Measurements from ENCODE around the gene DLG2.
"Not testable (repeated sequence)": the region's sequence is repeated elsewhere in the genome, so short reads cannot be mapped to it uniquely, and the experiment has no call there.

Gene DLG2

GRCh38 chr11:83791557-83791956 lies 1835.6 kb downstream of the DLG2 start:
- no peak for DNase-seq (ENCODE audit: low read depth in 2 of 2)

DNA sequence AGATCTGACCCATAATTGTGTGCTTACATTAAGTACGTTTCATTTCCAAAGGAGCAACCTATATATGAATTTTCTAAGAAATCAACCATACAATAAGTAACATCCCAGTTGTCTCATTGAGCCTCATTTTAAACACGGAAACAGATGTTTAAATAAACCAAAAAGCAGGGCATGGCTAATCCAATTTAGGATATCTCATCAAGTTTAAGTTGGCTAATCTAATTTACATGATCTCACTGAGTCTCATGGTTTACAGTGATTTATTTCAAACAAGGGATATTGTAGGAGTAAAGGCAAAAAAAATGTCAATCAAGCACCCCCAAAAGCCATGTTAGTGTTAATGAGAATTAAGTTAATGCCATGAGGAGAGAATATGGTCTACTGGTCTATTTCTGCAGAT lies 1841.2 kb downstream of the DLG2 start:
- no peak for DNase-seq (ENCODE audit: low read depth in 2 of 2)

GRCh38 chr11:83784419-83784818 lies 1842.7 kb downstream of the DLG2 start:
- no peak for DNase-seq (ENCODE audit: low read depth in 2 of 2)

DNA sequence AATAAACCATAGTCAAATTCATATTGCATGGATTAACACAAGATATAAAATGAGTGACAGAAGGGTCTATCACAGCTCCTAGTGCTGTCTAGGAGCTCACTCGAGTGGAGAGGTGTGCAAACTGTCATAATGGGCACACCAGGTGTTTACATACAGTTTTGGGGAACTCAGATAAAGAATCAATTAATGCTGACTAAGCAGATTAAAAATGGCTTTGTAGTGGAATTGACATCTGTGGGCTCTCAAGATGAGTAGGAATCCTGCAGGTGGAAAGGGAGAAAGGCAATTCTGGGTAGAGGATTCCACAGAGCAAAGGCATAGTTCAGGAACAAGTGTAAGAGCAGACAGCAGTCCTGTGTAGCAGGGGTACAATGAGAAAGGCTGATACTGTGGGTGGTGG lies 1844.8 kb downstream of the DLG2 start:
- no peak for DNase-seq (ENCODE audit: low read depth in 2 of 2)

GRCh38 chr11:83779876-83780275 lies 1847.3 kb downstream of the DLG2 start:
- no peak for DNase-seq (ENCODE audit: low read depth in 2 of 2)

DNA sequence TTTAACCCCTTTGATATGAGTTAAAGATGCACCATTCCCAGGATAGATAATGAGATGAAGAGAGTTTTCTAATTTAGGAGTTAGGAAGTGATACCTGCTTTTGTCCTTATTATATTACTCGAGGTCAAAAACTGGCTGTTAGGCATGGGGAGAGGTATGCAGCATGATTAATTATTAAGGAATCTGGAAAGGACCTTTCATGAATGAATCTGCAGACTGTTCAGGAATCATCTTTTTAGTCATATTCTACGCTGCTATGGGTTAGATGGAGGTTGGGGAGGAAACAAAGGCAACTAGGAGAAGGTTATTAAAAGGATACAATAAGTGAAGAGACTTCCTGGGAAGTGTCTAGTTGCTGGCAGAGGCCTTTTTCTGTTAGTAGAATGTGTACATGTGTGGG lies 1848.5 kb downstream of the DLG2 start:
- no peak for DNase-seq (ENCODE audit: low read depth in 2 of 2)

- no peak for DNase-seq (ENCODE audit: low read depth in 2 of 2)
Observed at GRCh38 chr11:83773950-83774880, 1852.9 kb downstream of the DLG2 start.

GRCh38 chr11:83768489-83768888 lies 1858.7 kb downstream of the DLG2 start:
- no peak for DNase-seq (ENCODE audit: low read depth in 2 of 2)

DNA sequence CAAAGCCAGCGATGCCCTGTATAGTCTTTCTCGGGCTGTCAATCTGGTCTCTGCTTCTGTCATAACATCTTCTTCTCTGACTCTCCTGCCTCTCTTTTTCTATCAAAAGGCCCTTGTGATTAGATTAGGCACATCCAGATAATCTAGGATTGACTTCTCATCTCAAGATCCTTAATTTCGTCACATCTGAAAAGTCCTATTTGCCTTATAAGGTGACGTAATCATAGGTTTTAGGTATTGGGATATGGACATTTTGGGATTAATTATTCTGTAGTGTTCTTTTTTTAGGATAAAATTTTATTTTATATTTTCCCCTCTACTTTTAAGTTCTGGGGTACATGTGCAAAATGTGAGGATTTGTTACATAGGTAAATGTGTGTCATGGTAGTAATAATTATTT lies 1860.2 kb downstream of the DLG2 start:
- DNase-seq (ENCODE audit: low read depth in 2 of 2), result no peak

GRCh38 chr11:83764643-83765042 lies 1862.5 kb downstream of the DLG2 start:
- no peak for DNase-seq (ENCODE audit: low read depth in 2 of 2)

DNA sequence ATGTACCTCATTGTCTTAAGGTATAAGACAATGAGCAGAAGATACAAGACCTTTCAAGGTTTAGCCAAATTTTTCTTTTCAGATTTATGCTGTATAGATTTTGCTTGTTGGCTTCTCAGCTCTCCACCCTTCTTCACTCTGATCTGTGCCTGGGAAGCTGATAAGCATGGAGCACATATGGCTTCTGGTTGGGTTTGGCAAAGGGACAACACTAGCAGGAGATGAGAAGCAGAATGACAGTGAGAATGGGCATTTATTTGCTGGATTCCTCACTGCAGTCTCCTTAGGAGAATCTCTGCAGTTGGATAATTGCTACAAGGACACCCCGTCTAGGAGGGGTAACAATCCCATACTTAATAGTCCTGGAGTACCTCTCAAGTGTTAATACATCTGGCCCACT lies 1866.2 kb downstream of the DLG2 start:
- DNase-seq (ENCODE audit: low read depth in 2 of 2), result no peak

DNA sequence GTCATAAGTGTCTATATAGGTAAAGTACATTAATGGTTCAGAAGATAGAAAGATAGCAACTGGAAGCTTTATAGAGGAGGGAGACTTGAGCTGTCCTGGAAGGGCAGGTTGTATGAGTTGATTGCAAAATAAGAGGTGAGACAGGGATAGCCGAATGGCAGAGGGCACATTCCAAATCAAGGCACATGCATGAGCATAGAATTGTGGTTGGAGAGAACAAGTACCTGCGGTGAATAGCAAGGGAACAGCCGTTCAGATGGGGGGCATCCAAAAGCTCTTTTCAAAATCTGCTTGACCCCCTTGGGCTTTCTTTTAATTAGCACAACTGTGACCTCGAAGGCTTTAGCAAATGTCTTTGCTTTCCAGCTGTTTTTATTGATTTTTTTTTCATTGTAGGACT lies 1868.0 kb downstream of the DLG2 start:
- no peak for DNase-seq (ENCODE audit: low read depth in 2 of 2)

DNA sequence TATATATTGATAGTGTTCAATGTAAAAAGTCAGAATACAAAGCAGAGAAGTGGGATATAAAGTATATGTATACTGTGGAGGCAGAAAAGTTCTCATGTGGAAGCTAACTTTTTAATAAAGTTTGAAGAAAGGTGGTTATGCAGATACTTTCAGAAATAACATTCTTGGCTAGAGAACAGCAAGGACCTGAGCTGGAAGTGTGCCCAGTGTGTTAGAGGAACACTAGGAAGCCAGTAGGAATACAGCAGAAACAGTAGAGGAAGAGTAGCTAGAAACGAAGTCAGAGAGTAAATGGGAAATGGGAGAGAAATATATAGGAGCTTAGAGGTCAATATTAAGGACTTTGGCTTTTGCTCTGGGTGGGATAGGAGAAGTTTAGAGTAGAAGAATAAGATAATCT lies 1876.1 kb downstream of the DLG2 start:
- no peak for DNase-seq (ENCODE audit: low read depth in 2 of 2)

DNA sequence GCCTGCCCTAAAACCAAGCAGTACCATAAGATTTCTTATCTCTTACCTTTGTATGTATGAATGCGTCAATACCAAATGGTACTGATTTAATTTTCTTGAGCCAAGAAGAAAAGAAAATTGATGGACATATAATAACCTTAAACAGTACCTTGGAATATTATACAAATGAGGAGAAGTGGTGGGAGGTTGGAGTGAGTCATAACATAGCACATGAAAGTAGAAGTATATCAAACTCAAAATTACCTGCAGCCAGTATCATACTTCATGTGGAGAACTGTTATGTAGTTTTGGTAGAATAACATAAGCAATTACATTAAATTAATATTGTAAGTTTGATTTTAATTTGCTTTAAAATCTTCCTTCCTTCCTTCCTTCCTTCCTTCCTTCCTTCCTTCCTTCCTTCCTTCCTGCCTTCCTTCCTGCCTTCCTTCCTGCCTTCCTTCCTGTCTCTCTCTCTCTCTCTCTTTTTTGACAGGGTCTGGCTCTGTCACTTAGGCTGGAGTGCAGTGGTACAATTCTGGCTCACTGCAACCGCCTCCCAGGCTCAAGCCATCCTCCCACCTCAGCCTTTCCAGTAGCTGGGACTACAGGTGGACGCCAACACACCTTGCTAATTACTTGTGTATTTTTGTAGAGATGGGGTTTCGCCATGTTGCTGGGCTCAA lies 1880.1 kb downstream of the DLG2 start:
- DNase-seq (ENCODE audit: low read depth in 2 of 2), result no peak

DNA sequence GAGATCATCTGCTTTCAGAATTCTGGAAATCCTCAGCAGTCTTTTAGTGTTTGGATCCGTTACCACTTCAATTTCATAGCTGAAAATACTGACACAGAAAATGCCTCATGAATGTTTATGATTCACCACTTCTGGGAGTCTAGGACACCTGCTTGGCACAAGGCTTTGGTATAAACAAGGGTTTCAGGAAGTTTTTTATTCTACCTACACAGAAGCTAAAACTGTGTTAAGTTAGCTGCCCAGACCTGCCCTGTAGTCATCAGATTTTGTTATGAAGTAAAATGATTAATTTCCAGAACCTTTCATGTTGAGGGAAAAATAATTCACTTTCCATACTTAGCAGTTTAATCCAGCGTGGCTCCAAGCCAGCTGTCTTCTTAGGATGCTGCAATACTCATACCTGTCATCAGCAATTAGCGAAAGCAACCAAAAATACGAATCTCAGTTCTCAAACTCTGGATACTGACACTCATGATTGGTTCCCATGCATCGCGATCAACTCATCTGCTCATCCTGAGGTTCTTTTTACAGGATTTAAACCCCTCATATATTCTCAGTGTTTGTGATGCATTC lies 1882.4 kb downstream of the DLG2 start:
- no peak for DNase-seq (ENCODE audit: low read depth in 2 of 2)

- no peak for DNase-seq (ENCODE audit: low read depth in 2 of 2)
Observed at GRCh38 chr11:83736684-83737083, 1890.5 kb downstream of the DLG2 start.

- DNase-seq (ENCODE audit: low read depth in 2 of 2), result no peak
Observed at GRCh38 chr11:83734120-83734519, 1893.0 kb downstream of the DLG2 start.

DNA sequence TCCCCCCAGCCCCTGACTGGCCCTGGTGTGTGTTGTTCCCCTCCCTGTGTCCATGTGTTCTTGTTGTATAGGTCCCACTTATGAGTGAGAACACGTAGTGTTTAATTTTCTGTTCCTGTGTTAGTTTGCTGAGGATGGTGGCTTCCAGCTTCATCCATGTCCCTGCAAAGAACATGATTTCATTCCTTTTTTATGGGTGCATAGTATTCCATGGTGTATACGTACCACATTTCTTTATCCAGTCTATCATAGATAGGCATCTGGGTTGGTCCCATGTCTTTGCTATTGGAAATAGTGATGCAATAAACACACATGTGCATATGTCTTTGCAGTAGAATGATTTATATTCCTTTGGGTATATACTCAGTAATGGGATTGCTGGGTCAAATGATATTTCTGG lies 1895.9 kb downstream of the DLG2 start:
- not testable (repeated sequence) for DNase-seq (ENCODE audit: low read depth in 2 of 2)

DNA sequence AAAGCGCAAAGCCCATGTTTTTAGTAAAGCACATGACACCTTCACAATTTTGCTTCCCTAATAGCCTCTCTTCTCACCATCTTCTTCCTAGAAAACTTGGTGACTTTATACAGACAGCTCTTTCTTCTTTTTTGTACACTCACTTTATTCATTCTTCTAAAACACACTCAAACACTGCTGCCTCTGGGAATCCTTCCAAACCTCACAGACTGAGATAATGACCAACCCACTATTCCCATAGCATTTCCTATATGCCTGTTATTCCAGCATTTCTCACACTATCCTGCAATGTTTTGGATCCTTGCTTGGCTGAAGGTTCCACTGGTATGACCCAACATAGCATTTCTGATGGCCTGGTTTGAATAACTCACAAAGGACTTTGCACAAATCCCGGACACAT lies 1898.9 kb downstream of the DLG2 start:
- no peak for DNase-seq (ENCODE audit: low read depth in 2 of 2)

GRCh38 chr11:83727251-83727650 lies 1899.9 kb downstream of the DLG2 start:
- DNase-seq (ENCODE audit: low read depth in 2 of 2), result no peak

DNA sequence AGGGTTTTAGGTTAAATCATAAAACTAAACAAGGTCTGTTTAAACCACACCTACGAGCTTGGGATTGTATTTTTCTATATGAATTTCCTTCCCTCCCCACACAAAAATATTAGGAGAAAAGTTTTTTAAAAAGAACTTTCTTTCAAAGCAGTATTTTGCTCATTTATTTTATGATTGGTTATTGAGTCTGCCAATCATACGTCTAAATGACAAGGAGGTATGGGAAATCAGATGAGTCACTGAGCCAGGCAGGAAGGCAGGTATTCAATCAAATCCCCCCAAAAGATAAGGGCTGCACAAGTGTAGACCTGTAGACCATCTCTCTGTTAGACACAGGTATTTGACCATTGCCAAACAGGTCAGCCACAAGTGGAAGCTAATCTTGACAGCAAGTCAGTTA lies 1900.8 kb downstream of the DLG2 start:
- no peak for DNase-seq (ENCODE audit: low read depth in 2 of 2)

GRCh38 chr11:83725728-83726127 lies 1901.4 kb downstream of the DLG2 start:
- DNase-seq (ENCODE audit: low read depth in 2 of 2), result no peak

GRCh38 chr11:83725269-83725560 lies 1901.9 kb downstream of the DLG2 start:
- DNase-seq (ENCODE audit: low read depth in 2 of 2), result no peak
